Stimulated activated CD4-positive, alpha-beta T cell treated with anti-CD3 and anti-CD28 coated beads, Interleukin-12 subunit alpha, Interleukin-12 subunit beta, amount 100 ng/mL, for 4 hours (primary cell): Measurements from ENCODE around the gene PTP4A2.
"Not testable (repeated sequence)": the region's sequence is repeated elsewhere in the genome, so short reads cannot be mapped to it uniquely, and the experiment has no call there.

Source experiments
- DNase-seq: peaks from one replicate; pipeline ENCODE4 v3.0.0-alpha.2; 2020

The PTP4A2 gene

GRCh38 chr1:31923901-31924535, 14.2 kb downstream of the PTP4A2 start:
- DNase-seq: no peak

GRCh38 chr1:31920956-31921355, 17.2 kb downstream of the PTP4A2 start:
- no peak for DNase-seq

- DNase-seq: no peak
These were observed 18.6 kb downstream of the PTP4A2 start for GRCh38 chr1:31919591-31919990.

- no peak for DNase-seq
These were observed 22.7 kb downstream of the PTP4A2 start for GRCh38 chr1:31915438-31915837.

GRCh38 chr1:31913968-31914367, 24.2 kb downstream of the PTP4A2 start:
- DNase-seq: no peak

- no peak for DNase-seq
These were observed 25.3 kb downstream of the PTP4A2 start for GRCh38 chr1:31912839-31913239.

- no peak for DNase-seq
These were observed 26.0 kb downstream of the PTP4A2 start for GRCh38 chr1:31911994-31912780.

GRCh38 chr1:31910933-31911332, 27.2 kb downstream of the PTP4A2 start:
- DNase-seq: no peak

- no peak for DNase-seq
These were observed 28.5 kb downstream of the PTP4A2 start for GRCh38 chr1:31909691-31910090.

- no peak for DNase-seq
These were observed 31.6 kb downstream of the PTP4A2 start for GRCh38 chr1:31906557-31906956.

- no peak for DNase-seq
These were observed 32.5 kb downstream of the PTP4A2 start for GRCh38 chr1:31905681-31906080.

GRCh38 chr1:31905093-31905509, 33.1 kb downstream of the PTP4A2 start:
- no peak for DNase-seq

- DNase-seq: no peak
These were observed 33.7 kb downstream of the PTP4A2 start for GRCh38 chr1:31904339-31905092.

- no peak for DNase-seq
These were observed 35.7 kb downstream of the PTP4A2 start for GRCh38 chr1:31902510-31902860.

GRCh38 chr1:31901838-31902509, 36.2 kb downstream of the PTP4A2 start:
- DNase-seq: no peak

GRCh38 chr1:31900790-31901189, 37.4 kb downstream of the PTP4A2 start:
- DNase-seq: no peak

GRCh38 chr1:31897526-31898100, 40.6 kb downstream of the PTP4A2 start:
- DNase-seq: no peak

- not testable (repeated sequence) for DNase-seq
These were observed 42.5 kb downstream of the PTP4A2 start for GRCh38 chr1:31895474-31896198.

- DNase-seq: no peak
These were observed 46.9 kb downstream of the PTP4A2 start for GRCh38 chr1:31891280-31891679.

- no peak for DNase-seq
These were observed 49.9 kb downstream of the PTP4A2 start for GRCh38 chr1:31888291-31888690.

- no peak for DNase-seq
These were observed 51.3 kb downstream of the PTP4A2 start for GRCh38 chr1:31886866-31887265.

- no peak for DNase-seq
These were observed 52.3 kb downstream of the PTP4A2 start for GRCh38 chr1:31885851-31886250.
